ENCODE results near the gene GDF9. TPM values are rescaled to one million over a fixed set of nuclear protein-coding genes. Genes with fewer than 3 reads are reported as not detected.

The GDF9 gene
- total RNA-seq, 2 donors from 2014 or later = 0.26 to 0.33 TPM

DNA sequence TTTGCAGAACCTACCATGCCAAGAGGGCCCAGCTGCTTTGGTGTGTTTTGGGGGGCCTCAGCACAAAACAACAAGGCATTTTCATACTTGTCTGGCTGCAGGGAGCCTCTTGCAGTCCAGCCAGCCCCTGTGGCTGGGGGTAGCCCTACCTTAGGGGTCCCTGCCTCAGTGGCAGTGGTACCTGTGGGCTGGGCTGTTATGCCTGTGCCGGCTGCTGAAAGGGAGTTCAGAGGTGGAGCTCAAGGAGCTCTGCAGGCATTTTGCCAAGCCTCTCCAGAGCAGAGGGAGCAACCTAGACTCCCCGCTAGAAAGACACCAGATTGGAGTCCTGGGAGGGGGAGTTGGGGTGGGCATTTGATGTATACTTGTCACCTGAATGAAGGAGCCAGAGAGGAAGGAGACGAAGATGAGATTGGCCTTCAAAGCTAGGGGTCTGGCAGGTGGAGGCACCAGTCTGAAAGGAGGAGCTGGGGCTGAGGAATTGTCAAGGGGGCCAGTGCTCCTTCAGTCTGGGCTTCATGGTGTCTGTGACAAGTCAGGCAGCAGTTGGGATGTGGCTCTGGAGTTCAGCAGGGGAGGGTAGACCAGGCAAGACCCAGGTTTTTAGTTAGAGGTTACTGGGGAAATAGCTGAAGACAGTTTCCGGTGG, 37.3 kb downstream of the GDF9 start:
- peak in 1 of 4 donors; percentile 51 for DNase-seq
- Histone ChIP-seq H3K9me3 (no peaks in the 10 kb centered on the region), H3K27ac (peak overlapping the region in 3 of 4 donors; percentile 93 to 95 (median 94)), H3K4me3 (peak overlapping the region in 1 of 2 donors; percentile 17), H3K4me1 (peaks cover 24% of the 10 kb centered on the region), H3K36me3 (replicated peaks in 1 of 2; ENCODE audit: insufficient read depth in 1 of 2, low read depth in 2 of 2) (no peaks in the 10 kb centered on the region), H3K27me3 (no peaks in the 10 kb centered on the region)
- TF ChIP-seq CTCF (IDR thresholded peaks at IDR 0.05) (no peak), POLR2A (IDR thresholded peaks at IDR 0.05) (no peak)
- WGBS, 2 donors = 41 to 52% methylated on average over 4 of the region's 4 CpGs
- no peak for ATAC-seq
- intact Hi-C loops (cut with DNase I) = loop anchor here (5.0 kb wide), 1 partner anchor 58 kb away; no protein-coding TSS in a partner anchor

GRCh38 chr5:132827943-132828673, 38.2 kb downstream of the GDF9 start:
- Histone ChIP-seq H3K4me3 (no peak overlapping the region), H3K9me3 (no peaks in the 10 kb centered on the region), H3K4me1 (peaks cover 28% of the 10 kb centered on the region), H3K27ac (no peak overlapping the region), H3K36me3 (replicated peaks in 1 of 2; ENCODE audit: insufficient read depth in 1 of 2, low read depth in 2 of 2) (no peaks in the 10 kb centered on the region), H3K27me3 (no peaks in the 10 kb centered on the region)
- DNase-seq (no peak), ATAC-seq (no peak)
- intact Hi-C loops (cut with DNase I) = loop anchor here (5.0 kb wide), 1 partner anchor 59 kb away; no protein-coding TSS in a partner anchor
- 79 to 85% methylated on average over 4 of the region's 4 CpGs for WGBS, 2 donors
- TF ChIP-seq CTCF (IDR thresholded peaks at IDR 0.05) (no peak), POLR2A (IDR thresholded peaks at IDR 0.05) (no peak)

DNA sequence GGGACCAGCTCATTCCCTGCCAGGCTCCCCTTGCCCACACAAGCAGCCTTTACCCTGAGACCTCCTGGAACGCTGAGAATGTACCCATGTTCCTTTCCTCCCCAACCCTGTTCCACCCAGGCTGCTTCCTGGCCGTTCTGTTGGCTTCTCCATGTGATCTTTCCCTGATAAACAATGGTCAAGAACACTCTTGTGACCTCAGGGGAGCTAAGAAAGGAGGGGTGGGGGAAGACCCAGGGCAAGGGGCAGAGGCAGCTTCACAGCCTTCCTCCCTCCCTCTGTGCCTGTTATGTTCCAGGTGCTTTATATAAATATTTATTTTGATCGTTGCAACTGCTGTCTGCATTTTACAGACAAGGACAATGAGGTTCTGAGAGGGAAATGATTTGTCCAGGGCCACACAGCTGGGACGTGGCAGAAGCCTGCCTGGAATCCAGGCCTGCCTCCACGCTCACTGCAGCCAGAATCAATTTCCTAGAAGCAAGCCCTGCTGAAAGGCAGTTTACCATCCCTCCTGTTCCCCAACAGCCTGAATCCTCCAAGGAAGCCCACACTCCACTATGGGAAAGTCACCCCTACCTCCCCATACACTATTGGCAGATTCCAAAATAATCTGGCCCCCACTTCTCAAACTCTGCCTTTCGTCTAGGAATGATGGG, 39.7 kb downstream of the GDF9 start:
- ATAC-seq = no peak
- no peak for DNase-seq
- no peaks in the 10 kb centered on the region for H3K36me3 ChIP-seq (replicated peaks in 1 of 2; ENCODE audit: insufficient read depth in 1 of 2, low read depth in 2 of 2)
- H3K9me3 ChIP-seq = no peaks in the 10 kb centered on the region
- H3K4me1 ChIP-seq = peaks cover 33% of the 10 kb centered on the region
- no peak overlapping the region for H3K27ac ChIP-seq
- intact Hi-C loops (cut with DNase I) = loop anchor here (5.0 kb wide), 1 partner anchor 61 kb away; no protein-coding TSS in a partner anchor
- WGBS, 2 donors = 68 to 74% methylated on average over 5 to 6 of the region's 6 CpGs
- no peak overlapping the region for H3K4me3 ChIP-seq
- no peaks in the 10 kb centered on the region for H3K27me3 ChIP-seq
- TF ChIP-seq CTCF (IDR thresholded peaks at IDR 0.05) (no peak), POLR2A (IDR thresholded peaks at IDR 0.05) (no peak)

DNA sequence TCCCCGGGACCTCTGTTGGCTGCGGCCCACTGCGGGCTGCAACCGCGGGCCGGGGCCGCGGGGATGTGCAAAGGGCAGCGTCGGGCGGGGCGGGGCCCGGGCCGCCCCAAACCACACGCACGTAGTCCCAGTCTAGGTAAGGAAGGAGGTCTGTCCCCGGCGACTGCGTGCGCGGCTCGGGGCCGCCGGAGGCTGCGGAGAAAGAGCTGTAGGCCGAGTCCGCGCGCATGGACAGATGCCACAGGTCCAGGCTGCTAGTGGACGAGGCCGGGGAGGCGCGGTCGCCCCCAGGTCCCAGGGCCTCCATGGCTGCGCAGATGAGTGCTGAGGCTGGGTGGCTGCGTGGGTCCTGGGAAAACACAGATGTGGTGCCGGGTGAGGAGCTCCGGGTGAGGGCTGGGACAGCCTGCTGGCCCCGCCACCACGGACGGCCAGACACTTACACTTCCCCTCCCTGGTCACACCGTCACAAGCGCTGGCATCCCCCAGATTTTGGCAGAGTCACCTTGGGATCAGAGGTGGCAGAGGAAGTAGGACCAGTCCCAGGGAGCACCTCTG, 40.4 kb downstream of the GDF9 start:
- DNase-seq (no peak), ATAC-seq (no peak)
- Histone ChIP-seq H3K4me3 (no peak overlapping the region), H3K4me1 (peaks cover 27% of the 10 kb centered on the region), H3K36me3 (replicated peaks in 1 of 2; ENCODE audit: insufficient read depth in 1 of 2, low read depth in 2 of 2) (no peaks in the 10 kb centered on the region), H3K27me3 (no peaks in the 10 kb centered on the region), H3K9me3 (no peaks in the 10 kb centered on the region), H3K27ac (no peak overlapping the region)
- 66 to 94% methylated on average over 32 to 35 of the region's 43 CpGs for WGBS, 2 donors
- no peak for TF ChIP-seq CTCF (IDR thresholded peaks at IDR 0.05)
- TF ChIP-seq POLR2A (IDR thresholded peaks at IDR 0.05) = no peak
- intact Hi-C loops (cut with DNase I) = loop anchor here (5.0 kb wide), 1 partner anchor 61 kb away; no protein-coding TSS in a partner anchor
